SK-N-SH treated with all-trans-retinoic acid at 6 μM for 48 hours (cell line): ENCODE results near the gene GPX1.
"Not testable (repeated sequence)": the region's sequence is repeated elsewhere in the genome, so short reads cannot be mapped to it uniquely, and the experiment has no call there.

ENCODE experiments used
- ATAC-seq: fragments of 200-7000 bp; cut with Tn5 transposase; 3 replicates; pipeline ENCODE4 v1.9.1; 2020; ENCODE audit warnings: mild to moderate bottlenecking, moderate library complexity
- BACH2 ChIP-seq: fragments of 250-450 bp; sonication (Bioruptor Pico); IDR thresholded peaks from 2 replicates; pipeline ENCODE4 v1.9.0; 2021; ENCODE audit warnings: mild to moderate bottlenecking, borderline replicate concordance
- CSDC2 ChIP-seq: fragments of 250-450 bp; sonication (Bioruptor Pico); IDR thresholded peaks from 2 replicates; pipeline ENCODE4 v1.5.0; 2020; ENCODE audit warnings: mild to moderate bottlenecking, moderate library complexity
- ESRRG ChIP-seq: fragments of 250-450 bp; sonication (Bioruptor Pico); IDR thresholded peaks from 2 replicates; pipeline ENCODE4 v1.6.1; 2021; ENCODE audit warnings: mild to moderate bottlenecking
- ISL1 ChIP-seq: fragments of 250-450 bp; sonication (Bioruptor Pico); IDR thresholded peaks from 2 replicates; pipeline ENCODE4 v2.1.2; 2022; ENCODE audit warnings: mild to moderate bottlenecking, moderate library complexity
- OSR1 ChIP-seq: fragments of 250-450 bp; sonication (Bioruptor Pico); IDR thresholded peaks from 2 replicates; pipeline ENCODE4 v1.8.0; 2022; ENCODE audit warnings: moderate library complexity, mild to moderate bottlenecking, inconsistent platforms
- PPARA ChIP-seq: fragments of 250-450 bp; sonication (Bioruptor Pico); IDR thresholded peaks from 2 replicates; pipeline ENCODE4 v1.5.0; 2020; ENCODE audit warnings: mild to moderate bottlenecking, borderline replicate concordance
- RARB ChIP-seq: fragments of 250-450 bp; sonication (Bioruptor Pico); IDR thresholded peaks from 2 replicates; pipeline ENCODE4 v1.8.0; 2021; ENCODE audit warnings: mild to moderate bottlenecking, moderate library complexity
- SNAI2 ChIP-seq: fragments of 250-450 bp; sonication (Bioruptor Pico); IDR thresholded peaks from 2 replicates; pipeline ENCODE4 v1.5.0; 2020; ENCODE audit warnings: mild to moderate bottlenecking, moderate library complexity
- TCF4 ChIP-seq: fragments of 250-450 bp; sonication (Bioruptor Pico); IDR thresholded peaks from 2 replicates; pipeline ENCODE4 v1.8.0; 2021; ENCODE audit warnings: mild to moderate bottlenecking, moderate library complexity, borderline replicate concordance
- TOX ChIP-seq: fragments of 250-450 bp; sonication (Bioruptor Pico); IDR thresholded peaks from 2 replicates; pipeline ENCODE4 v1.8.0; 2021; ENCODE audit warnings: mild to moderate bottlenecking, moderate library complexity, borderline replicate concordance
- ZC3H10 ChIP-seq: fragments of 250-450 bp; sonication (Bioruptor Pico); IDR thresholded peaks from 2 replicates; pipeline ENCODE4 v1.5.1; 2021; ENCODE audit warnings: mild to moderate bottlenecking, moderate library complexity
- ZFP3 ChIP-seq: fragments of 250-450 bp; sonication (Bioruptor Pico); IDR thresholded peaks from 2 replicates; pipeline ENCODE4 v1.5.0; 2020; ENCODE audit warnings: mild to moderate bottlenecking, moderate library complexity
- ZFP30 ChIP-seq: fragments of 450-650 bp; formaldehyde crosslinking; IDR thresholded peaks from 2 replicates; pipeline ENCODE4 v1.5.0; 2022; ENCODE audit warnings: mild to moderate bottlenecking, moderate library complexity
- ZNF70 ChIP-seq: fragments of 450-650 bp; formaldehyde crosslinking; IDR thresholded peaks from 2 replicates; pipeline ENCODE4 v1.5.0; 2020; ENCODE audit warnings: mild to moderate bottlenecking, moderate library complexity
- ZNF8 ChIP-seq: fragments of 450-650 bp; formaldehyde crosslinking; IDR thresholded peaks from 2 replicates; pipeline ENCODE4 v1.5.0; 2020; ENCODE audit warnings: mild to moderate bottlenecking, moderate library complexity
- TF ChIP-seq, protein P1 (sequence below): fragments of 250-450 bp; sonication (Bioruptor Pico); IDR thresholded peaks from 2 replicates; pipeline ENCODE4 v1.8.0; 2021; ENCODE audit warnings: low read depth, mild to moderate bottlenecking, moderate library complexity, borderline replicate concordance
- TF ChIP-seq, protein P2 (sequence below): fragments of 250-450 bp; sonication (Bioruptor Pico); IDR thresholded peaks from 2 replicates; pipeline ENCODE4 v1.5.1; 2021; ENCODE audit warnings: mild to moderate bottlenecking, moderate library complexity
- TF ChIP-seq, protein P3 (sequence below): fragments of 250-450 bp; sonication (Bioruptor Pico); IDR thresholded peaks from 2 replicates; pipeline ENCODE4 v1.5.1; 2020; ENCODE audit warnings: low read depth, mild to moderate bottlenecking, moderate library complexity
- TF ChIP-seq, protein P4 (sequence below): fragments of 250-450 bp; sonication (Bioruptor Pico); IDR thresholded peaks from 2 replicates; pipeline ENCODE4 v1.5.0; 2020; ENCODE audit warnings: mild to moderate bottlenecking, moderate library complexity

Gene GPX1

DNA sequence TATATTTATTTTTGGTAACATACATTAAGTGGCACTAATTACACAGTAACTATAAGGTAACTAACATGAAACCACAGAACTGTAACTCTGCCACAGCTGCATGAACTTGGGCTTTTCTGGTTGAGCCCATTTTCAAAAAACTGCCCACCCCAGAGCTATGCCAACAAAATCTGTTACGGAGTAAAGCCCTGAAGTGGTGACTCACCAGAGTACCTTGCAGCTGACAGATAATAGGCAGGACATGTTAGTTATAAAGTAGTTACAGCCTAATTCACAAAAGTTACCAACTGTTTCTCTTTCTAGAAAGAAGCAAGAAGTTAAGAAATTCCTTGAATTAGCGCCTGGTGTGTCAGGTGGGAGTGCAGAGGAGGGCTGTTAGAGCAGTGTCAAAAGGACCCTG, 1.5 kb upstream of the GPX1 start:
- no peak for ATAC-seq
- TF ChIP-seq BACH2 (no peak), ZNF8 (CRISPR knock-in tag) (no peak), ZC3H10 (CRISPR knock-in tag) (no peak), ESRRG (CRISPR knock-in tag) (no peak), RARB (CRISPR knock-in tag) (no peak)

DNA sequence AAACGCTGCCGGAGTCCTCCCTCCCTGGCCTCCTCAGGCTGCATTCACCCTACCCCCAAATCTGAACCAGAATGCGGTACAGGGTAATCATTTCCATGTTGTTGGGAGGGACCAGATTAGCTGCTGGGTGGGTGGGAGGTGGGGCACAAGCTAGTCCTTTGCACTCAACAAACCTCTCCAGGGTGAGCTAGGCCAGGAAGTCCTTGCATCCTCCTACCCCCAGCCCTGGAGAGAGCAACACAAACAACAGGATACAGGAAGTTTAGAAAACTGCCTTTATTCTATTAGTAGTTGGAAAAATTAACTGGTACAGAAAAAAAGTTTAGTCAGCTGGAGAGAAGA, 702 bp upstream of the GPX1 start:
- no peak; the same call in 2 of the 3 replicates for ATAC-seq
- TF ChIP-seq SNAI2 (CRISPR knock-in tag) = no peak

DNA sequence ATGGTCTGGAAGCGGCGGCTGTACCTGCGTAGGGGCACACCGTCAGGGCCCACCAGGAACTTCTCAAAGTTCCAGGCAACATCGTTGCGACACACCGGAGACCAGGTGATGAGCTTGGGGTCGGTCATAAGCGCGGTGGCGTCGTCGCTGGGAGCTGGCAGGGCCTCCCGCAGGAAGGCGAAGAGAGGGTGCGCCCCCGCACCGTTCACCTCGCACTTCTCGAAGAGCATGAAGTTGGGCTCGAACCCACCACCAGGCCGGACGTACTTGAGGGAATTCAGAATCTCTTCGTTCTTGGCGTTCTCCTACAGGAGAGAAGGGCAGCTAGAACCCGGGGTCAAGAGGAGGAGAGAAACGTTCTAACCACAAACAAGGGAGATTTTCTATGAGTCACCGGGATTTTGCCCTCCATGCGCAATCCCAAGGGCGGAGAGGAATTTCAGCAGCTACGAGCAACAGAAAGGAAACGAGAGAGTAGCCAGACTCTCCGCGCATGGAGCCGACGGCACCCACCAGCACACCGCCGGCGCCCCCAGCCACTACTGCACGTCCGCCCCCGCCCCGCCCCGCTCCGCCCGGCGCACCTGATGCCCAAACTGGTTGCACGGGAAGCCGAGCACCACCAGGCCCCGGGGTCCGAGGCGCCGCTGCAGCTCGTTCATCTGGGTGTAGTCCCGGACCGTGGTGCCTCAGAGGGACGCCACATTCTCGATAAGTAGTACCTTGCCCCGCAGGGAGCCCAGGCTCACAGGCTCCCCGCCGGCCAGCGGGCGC, 523 bp downstream of the GPX1 start:
- TF ChIP-seq ZFP3 = 0 out of 2 replicates have a peak, but pooled peaks have one; percentile 14
- TF ChIP-seq, all 23 proteins: peak for 1; not testable (repeated sequence) for 22
- ATAC-seq = peak; percentile 50

DNA sequence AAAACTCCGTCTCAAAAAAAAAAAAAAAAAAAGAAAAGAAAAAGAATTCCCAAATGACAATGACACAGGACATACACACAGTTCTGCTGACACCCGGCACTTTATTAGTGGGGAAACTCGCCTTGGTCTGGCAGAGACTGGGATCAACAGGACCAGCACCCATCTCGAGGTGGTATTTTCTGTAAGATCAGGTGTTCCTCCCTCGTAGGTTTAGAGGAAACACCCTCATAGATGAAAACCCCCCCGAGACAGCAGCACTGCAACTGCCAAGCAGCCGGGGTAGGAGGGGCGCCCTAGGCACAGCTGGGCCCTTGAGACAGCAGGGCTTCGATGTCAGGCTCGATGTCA, 1.1 kb downstream of the GPX1 start:
- not testable (repeated sequence) for ATAC-seq

DNA sequence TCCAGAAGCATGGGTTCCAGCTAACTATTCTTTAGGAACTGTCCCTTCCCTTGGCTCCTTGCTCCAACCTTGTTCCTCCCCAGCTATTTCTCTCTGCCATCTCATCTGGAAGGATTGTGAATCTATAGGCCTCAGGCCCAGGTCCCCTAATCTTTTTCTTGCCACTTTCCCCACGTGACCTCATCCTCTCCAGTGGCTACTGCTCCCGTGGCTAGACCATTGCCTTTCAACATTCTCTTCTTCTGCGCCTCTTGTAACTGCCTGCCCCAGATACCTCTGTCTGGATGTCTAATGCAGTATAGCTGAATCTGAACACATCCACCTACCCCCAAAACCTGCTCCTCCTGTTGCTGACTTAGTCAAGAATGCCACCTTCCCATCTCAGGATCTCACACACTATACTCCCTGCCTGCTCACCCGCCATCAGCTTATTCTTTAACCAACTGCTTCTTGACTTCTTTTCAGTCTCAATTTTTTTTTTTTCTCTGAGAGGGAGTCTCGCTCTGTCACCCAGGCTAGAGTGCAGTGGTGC, 5.2 kb downstream of the GPX1 start:
- TF ChIP-seq TCF4 (CRISPR knock-in tag) (no peak), ZNF8 (CRISPR knock-in tag) (no peak), ZFP30 (CRISPR knock-in tag) (no peak), CSDC2 (CRISPR knock-in tag) (no peak), RARB (CRISPR knock-in tag) (no peak), ZFP3 (no peak), ISL1 (CRISPR knock-in tag) (no peak), TOX (CRISPR knock-in tag) (no peak), ZC3H10 (CRISPR knock-in tag) (no peak), OSR1 (CRISPR knock-in tag) (no peak), BACH2 (no peak), ESRRG (CRISPR knock-in tag) (no peak), PPARA (CRISPR knock-in tag) (no peak), ZNF70 (no peak)
- TF ChIP-seq, protein P1, sequence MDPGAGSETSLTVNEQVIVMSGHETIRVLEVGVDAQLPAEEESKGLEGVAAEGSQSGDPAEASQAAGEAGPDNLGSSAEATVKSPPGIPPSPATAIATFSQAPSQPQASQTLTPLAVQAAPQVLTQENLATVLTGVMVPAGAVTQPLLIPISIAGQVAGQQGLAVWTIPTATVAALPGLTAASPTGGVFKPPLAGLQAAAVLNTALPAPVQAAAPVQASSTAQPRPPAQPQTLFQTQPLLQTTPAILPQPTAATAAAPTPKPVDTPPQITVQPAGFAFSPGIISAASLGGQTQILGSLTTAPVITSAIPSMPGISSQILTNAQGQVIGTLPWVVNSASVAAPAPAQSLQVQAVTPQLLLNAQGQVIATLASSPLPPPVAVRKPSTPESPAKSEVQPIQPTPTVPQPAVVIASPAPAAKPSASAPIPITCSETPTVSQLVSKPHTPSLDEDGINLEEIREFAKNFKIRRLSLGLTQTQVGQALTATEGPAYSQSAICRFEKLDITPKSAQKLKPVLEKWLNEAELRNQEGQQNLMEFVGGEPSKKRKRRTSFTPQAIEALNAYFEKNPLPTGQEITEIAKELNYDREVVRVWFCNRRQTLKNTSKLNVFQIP = no peak
- TF ChIP-seq, protein P2, sequence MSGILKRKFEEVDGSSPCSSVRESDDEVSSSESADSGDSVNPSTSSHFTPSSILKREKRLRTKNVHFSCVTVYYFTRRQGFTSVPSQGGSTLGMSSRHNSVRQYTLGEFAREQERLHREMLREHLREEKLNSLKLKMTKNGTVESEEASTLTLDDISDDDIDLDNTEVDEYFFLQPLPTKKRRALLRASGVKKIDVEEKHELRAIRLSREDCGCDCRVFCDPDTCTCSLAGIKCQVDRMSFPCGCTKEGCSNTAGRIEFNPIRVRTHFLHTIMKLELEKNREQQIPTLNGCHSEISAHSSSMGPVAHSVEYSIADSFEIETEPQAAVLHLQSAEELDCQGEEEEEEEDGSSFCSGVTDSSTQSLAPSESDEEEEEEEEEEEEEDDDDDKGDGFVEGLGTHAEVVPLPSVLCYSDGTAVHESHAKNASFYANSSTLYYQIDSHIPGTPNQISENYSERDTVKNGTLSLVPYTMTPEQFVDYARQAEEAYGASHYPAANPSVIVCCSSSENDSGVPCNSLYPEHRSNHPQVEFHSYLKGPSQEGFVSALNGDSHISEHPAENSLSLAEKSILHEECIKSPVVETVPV (CRISPR knock-in tag) = no peak
- TF ChIP-seq, protein P3, sequence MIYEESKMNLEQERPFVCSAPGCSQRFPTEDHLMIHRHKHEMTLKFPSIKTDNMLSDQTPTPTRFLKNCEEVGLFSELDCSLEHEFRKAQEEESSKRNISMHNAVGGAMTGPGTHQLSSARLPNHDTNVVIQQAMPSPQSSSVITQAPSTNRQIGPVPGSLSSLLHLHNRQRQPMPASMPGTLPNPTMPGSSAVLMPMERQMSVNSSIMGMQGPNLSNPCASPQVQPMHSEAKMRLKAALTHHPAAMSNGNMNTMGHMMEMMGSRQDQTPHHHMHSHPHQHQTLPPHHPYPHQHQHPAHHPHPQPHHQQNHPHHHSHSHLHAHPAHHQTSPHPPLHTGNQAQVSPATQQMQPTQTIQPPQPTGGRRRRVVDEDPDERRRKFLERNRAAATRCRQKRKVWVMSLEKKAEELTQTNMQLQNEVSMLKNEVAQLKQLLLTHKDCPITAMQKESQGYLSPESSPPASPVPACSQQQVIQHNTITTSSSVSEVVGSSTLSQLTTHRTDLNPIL = no peak
- TF ChIP-seq, protein P4, sequence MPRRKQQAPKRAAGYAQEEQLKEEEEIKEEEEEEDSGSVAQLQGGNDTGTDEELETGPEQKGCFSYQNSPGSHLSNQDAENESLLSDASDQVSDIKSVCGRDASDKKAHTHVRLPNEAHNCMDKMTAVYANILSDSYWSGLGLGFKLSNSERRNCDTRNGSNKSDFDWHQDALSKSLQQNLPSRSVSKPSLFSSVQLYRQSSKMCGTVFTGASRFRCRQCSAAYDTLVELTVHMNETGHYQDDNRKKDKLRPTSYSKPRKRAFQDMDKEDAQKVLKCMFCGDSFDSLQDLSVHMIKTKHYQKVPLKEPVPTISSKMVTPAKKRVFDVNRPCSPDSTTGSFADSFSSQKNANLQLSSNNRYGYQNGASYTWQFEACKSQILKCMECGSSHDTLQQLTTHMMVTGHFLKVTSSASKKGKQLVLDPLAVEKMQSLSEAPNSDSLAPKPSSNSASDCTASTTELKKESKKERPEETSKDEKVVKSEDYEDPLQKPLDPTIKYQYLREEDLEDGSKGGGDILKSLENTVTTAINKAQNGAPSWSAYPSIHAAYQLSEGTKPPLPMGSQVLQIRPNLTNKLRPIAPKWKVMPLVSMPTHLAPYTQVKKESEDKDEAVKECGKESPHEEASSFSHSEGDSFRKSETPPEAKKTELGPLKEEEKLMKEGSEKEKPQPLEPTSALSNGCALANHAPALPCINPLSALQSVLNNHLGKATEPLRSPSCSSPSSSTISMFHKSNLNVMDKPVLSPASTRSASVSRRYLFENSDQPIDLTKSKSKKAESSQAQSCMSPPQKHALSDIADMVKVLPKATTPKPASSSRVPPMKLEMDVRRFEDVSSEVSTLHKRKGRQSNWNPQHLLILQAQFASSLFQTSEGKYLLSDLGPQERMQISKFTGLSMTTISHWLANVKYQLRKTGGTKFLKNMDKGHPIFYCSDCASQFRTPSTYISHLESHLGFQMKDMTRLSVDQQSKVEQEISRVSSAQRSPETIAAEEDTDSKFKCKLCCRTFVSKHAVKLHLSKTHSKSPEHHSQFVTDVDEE (CRISPR knock-in tag) = no peak
- ATAC-seq = no peak
